Cardiac septum (tissue), 1 donor: ENCODE measurements around the gene MYO7A. TPM values are rescaled to one million over a fixed set of nuclear protein-coding genes. Genes with fewer than 3 reads are reported as not detected.
A peak's percentile ranks its signal among the peaks of the same experiment; 100 is the strongest.

ENCODE experiments used
- DNase-seq: peaks from one replicate; pipeline ENCODE4 v3.0.0-alpha.2; 2020; ENCODE audit warnings: low spot score
- intact Hi-C: fragments of 100-400 bp; cut with DNase I; formaldehyde crosslinking; loops from one replicate; pipeline ENCODE4 v1.14.0; 2022
- total RNA-seq: library from RNA; stranded (reverse); fragmentation: NEBNext Ultra II Directional; extraction: Animal tissue kit (Norgen Biotek cat#: 25700); gene quantifications from one replicate; pipeline ENCODE4 v1.2.1, GENCODE V29; 2021
- donor health status: DM: no; HTN: no; CAD: no.

MYO7A gene
- total RNA-seq, 1 donor from 2014 or later: 3.0 TPM

DNA sequence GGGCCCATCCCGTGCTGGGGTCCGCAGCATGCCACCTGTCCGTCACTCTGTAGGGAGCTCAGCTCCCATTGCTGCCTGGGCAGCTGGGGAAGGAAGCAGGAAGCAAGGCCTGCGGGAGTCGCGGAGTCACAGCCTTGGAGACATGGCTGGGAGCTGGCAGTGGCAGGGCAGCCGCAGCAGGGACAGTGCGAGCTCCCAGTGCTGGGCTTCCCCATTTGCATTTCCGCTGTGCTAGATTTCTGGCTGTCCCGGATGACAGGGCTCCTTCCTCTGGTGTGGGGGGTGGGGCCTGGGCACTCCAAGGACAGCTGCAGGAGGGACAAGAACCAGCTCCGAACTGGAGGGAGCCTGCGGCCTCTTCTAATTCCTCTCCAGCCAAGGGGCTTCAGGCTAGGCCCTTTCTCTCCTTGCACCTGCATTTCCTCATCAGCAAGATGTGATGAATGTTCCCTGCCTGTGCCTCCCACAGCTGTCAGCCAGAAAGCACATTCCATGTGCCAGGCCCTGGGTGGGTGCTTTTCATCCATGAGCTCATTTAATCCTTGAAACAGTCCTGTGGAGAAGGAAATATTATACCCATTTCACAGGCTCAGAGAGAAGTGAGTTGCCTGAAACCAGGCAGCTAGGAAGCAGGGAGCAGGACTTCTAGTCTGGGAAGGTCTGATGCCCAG, 48.0 kb downstream of the MYO7A start:
- no peak for DNase-seq
- intact Hi-C loops: no loop called here

GRCh38 chr11:77176996-77177395, 49.0 kb downstream of the MYO7A start:
- no peak for DNase-seq
- intact Hi-C loops: no loop called here

GRCh38 chr11:77178150-77178549, 50.1 kb downstream of the MYO7A start:
- intact Hi-C loops: no loop called here
- DNase-seq: no peak

DNA sequence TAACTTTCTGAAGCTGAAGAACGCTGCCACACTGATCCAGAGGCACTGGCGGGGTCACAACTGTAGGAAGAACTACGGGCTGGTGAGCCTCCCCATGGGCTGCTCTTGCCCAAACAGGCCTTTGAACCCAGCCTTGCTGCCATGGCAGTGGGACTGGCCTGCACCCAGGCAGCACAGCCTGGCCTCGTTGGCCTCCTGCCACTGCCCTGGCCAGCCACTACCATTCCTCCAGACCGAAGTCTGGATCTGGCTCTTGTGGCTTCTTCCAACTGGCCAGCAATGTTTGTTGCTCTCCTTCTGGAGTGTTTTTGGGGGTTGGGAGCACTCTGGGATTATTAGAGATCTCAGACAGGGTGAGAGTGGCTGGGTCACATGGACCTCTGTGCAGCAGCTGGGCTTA, 51.0 kb downstream of the MYO7A start:
- intact Hi-C loops: no loop called here
- DNase-seq: no peak

- intact Hi-C loops: no loop called here
- no peak for DNase-seq
These were observed 51.6 kb downstream of the MYO7A start for GRCh38 chr11:77179681-77180080.

GRCh38 chr11:77180346-77180745, 52.3 kb downstream of the MYO7A start:
- DNase-seq: no peak
- intact Hi-C loops: no loop called here

DNA sequence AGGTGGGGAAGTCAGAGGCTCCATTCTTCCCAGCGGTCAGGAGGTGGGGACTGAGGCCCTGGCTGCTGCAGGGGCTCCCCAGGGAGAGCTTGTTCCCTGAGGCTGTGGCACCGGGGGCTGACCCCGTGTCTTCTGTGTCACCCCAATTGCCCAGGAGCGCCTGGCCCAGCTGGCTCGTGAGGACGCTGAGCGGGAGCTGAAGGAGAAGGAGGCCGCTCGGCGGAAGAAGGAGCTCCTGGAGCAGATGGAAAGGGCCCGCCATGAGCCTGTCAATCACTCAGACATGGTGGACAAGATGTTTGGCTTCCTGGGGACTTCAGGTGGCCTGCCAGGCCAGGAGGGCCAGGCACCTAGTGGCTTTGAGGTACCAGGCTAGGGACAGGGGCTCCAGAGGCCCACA, 53.2 kb downstream of the MYO7A start:
- DNase-seq: no peak
- intact Hi-C loops: no loop called here

GRCh38 chr11:77181799-77182541, 53.9 kb downstream of the MYO7A start:
- DNase-seq: no peak
- intact Hi-C loops: no loop called here

- no peak for DNase-seq
- intact Hi-C loops: no loop called here
These were observed 54.7 kb downstream of the MYO7A start for GRCh38 chr11:77182542-77183430.

DNA sequence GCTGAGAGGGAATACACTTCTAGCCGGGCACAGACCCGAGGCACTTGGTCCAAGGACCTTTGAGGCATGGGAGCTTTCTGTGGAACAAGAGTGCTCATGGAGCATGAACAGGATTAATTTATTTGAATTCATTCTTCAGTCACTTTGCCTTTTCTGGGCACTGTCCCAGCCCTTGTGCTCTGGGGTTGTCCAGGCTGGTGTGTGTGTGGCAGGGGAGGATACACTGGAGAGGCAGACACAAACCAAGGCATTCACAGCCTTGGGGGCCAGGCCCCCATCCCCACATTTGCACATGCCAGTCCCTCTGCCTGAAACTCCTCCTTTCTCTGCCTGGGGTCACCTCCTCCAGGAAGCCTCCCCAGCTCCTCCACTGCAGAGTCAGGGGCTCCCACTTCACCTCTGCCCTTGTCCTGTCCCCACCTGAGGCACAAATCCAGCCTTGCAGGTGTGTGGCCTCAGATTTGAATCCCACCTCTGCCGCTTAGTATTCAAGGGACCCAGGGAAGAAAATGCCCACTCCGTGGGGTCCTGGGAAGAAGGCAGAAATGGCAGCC, 55.5 kb downstream of the MYO7A start:
- no peak for DNase-seq
- intact Hi-C loops: no loop called here

DNA sequence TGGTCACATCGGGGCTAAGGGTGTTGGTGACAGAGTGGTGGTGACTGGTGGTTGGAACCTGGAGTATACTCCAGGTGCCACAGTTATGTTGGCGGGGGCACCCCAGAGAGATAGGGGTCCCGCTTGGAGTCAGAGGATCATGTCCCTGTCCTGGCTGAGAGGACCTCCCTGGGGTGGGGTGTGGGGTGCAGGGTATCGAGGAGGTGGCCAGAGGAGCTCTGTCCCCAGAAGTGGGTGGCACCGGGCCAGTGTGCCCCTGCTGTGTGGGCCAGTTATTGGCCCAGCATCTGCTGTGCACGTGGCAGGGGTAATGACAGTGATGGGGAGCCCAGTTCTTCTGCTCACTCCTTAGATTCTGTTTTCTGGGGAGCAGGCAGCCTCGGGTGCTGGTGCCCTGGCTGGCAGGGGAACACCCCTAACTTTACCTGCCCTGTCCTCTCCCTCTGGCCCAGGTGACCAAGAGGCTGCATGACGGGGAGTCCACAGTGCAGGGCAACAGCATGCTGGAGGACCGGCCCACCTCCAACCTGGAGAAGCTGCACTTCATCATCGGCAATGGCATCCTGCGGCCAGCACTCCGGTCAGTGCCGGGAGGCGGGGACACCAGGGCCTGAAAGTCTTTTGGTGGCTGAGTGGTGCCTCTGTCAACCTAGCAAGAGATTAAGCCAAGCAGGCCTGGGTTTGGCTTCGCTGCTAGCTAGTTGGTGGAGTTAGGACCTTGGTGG, 56.3 kb downstream of the MYO7A start:
- intact Hi-C loops: no loop called here

DNA sequence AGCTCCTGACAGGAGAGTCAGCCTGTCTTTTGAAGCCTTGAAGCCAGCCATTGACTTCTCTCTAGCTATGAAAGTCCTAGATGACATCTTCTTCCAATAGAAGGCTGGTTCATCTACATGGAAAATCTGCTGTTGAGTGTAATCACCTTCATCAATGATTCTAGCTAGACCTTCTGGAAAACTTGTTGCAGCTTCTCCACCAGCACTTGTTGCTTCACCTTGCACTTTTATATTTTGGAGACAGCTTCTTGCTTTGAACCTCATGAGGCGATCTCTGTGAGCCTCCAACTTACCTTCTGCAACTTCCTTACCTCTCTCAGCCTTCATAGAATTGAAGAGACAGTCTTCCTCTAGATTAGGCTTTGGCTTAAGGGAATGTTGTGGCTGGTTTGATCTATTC, 58.3 kb downstream of the MYO7A start:
- no peak for DNase-seq
- intact Hi-C loops: no loop called here

More for the DNA sequence above, 56.3 kb downstream of the MYO7A start:
- DNase-seq: no peak

DNA sequence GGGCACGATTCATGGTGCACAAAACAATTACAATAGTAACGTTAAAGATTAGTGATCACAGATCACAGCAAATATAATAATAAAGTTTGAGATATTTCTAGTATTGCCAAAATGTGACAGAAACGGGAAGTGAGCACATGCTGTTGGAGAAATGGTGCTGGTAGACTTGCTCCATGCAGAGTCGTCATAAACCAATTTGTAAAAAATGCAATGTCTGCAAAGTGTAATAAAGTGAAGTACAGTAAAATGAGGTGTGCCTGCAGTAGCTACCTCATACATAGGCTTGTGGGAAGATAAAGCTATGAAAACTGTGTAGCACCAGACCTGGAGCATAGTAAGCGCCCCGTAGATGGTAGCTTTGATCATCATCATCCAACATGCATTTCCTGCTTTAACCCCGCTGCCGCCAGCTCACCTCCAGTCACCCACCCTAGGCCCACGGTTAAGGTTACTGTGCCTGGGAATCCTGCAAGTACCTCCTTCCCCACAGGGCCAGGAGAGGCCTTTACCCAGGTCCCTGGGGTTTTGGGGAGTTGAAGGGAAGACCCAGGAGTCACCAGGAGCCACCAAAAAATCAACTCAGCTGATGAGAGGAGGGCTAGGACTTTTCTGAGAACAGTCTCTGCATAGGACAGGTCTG, 59.2 kb downstream of the MYO7A start:
- intact Hi-C loops: no loop called here
- no peak for DNase-seq

DNA sequence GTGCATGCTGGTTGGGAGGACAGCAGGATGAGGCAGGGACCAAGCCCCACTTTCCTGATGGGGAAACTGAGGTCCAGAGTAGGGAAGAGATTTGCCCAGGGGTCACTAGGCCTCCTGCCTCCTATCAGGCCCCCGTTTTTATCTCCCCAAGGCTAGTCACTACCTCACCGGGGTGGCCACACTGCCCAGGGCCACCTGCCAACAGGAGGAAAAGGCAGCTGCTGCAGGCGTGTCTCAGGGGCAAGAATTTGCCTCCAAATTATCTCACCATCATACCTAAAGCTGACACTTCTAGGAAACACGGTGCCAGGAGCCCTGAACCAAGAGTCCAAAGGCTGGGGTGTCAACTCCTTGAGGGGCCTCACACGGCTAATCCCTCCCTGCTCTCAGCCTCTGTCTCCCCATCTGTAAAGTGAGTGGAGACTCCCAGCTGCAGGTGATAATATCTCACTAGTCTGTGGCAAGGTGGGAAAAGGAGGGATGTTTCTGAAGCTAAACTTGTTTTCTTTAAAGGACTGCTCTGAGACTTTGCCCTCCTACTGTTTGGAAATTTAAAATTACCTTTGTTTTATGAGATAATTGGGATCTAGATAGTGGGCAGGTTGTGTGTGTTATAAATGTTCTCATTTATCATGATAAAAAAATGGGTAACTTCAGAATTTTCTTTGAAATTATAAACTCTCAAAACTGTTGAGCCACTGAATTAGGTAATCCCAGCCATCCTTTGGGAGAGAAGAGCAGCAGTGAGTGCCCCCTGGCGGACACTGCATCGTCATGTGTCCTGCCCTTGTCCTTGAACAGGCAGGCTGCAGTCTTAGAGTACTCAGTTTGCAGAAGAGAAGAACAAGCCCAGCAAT, 60.0 kb downstream of the MYO7A start:
- intact Hi-C loops: loop anchor here (1.0 kb wide), 1 partner anchor 61 kb away; no protein-coding TSS in a partner anchor
- peak; percentile 84 for DNase-seq

DNA sequence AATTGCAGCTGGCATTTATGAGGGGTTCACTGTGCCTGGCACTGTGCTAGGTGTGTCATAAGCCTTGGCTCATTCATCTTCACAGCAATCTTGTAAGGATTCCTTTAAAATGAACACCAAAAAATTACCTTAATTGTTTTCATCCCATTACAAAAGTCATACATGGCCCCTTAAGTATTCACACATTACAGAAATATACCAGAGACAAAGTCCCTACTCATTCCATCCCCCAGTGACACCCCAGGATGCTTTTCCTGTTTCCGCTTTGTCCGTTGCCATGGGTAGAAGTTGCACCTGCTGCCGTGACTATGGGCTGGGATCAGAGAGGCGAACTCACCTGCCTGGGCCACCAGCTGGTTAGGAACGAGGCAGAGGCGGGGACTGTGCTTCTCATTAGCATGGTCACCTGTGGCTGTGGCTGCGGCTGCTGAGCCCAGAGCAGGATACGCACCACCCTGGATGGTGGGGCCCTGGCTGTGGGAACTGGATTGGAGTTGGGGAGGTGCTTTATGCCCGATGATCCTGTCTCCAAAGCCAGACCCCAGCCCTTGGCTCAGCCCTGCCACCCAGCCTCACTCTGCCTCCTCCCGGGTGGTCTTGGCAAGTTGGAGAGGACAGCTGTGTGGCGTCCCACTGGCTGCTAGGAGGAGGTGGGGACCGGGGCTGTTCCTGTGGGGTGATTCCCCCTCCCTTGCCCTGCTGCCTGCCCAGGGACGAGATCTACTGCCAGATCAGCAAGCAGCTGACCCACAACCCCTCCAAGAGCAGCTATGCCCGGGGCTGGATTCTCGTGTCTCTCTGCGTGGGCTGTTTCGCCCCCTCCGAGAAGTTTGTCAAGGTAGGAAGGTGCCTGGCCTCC, 60.8 kb downstream of the MYO7A start:
- DNase-seq: no peak
- intact Hi-C loops: loop anchor here (1.0 kb wide), 1 partner anchor 62 kb away; no protein-coding TSS in a partner anchor

- DNase-seq: no peak
- intact Hi-C loops: no loop called here
These were observed 61.7 kb downstream of the MYO7A start for GRCh38 chr11:77189588-77190210.
